ENCODE results near the gene SDHB. TPM values are rescaled to one million over a fixed set of nuclear protein-coding genes. Genes with fewer than 3 reads are reported as not detected.
A peak's percentile ranks its signal among the peaks of the same experiment; 100 is the strongest.

SDHB gene
- total RNA-seq, 6 donors from 2014 or later = 37.7 to 98.7 (median 74.8) TPM

DNA sequence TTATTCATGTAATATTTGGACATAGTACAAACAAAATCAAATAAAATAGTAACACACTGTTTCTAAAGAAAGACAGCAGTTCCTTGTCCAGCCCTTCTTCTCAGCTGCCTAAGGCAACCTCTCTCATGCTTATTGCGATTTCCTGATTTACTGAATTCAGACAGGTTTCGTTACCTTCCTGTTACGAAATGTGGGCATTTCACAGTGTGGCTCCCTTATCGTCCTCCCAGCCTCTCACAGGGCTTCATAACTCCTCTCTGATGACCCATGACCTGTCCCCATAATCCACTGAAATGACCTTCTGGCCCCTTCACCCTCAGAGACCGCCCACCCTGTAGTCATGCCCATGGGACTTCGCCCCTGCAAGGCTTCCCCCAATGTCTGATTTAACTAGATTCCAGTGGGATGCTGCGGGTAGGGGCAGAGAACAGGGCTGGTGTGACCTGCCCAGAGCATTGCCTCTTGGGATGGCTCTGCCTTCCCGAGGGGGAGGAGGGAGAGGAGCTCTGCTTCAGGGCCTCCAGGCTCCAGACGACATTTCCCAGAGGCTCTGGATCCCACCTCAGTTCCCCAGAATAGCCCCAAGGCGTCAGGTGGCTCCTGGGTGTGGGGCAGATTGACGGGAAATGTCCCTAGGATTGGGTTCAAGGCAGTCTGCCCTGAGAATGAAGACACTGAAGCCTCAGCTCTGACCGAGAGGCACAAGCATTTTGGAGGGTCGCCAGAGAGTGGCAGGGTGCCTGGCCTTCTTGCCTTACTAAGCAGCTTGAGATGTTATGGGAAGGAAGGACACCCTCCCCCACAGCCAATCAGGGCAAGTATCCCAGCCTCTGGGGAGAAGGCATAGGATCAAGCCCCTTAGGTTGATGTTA is 44.9 kb upstream of the SDHB start:
- peaks cover 0 to 6% (median 3%) of the 10 kb centered on the region in 4 donors for H3K4me1 ChIP-seq
- H3K4me3 ChIP-seq = no peak overlapping the region
- no peak for DNase-seq
- TF ChIP-seq POLR2A (IDR thresholded peaks at IDR 0.05) (no peak), POLR2AphosphoS5 (IDR thresholded peaks at IDR 0.05) (no peak), EP300 (IDR thresholded peaks at IDR 0.05) (no peak)
- TF ChIP-seq, protein P1, sequence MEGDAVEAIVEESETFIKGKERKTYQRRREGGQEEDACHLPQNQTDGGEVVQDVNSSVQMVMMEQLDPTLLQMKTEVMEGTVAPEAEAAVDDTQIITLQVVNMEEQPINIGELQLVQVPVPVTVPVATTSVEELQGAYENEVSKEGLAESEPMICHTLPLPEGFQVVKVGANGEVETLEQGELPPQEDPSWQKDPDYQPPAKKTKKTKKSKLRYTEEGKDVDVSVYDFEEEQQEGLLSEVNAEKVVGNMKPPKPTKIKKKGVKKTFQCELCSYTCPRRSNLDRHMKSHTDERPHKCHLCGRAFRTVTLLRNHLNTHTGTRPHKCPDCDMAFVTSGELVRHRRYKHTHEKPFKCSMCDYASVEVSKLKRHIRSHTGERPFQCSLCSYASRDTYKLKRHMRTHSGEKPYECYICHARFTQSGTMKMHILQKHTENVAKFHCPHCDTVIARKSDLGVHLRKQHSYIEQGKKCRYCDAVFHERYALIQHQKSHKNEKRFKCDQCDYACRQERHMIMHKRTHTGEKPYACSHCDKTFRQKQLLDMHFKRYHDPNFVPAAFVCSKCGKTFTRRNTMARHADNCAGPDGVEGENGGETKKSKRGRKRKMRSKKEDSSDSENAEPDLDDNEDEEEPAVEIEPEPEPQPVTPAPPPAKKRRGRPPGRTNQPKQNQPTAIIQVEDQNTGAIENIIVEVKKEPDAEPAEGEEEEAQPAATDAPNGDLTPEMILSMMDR (IDR thresholded peaks at IDR 0.05) = no peak
- ATAC-seq (ENCODE audit: low FRiP score in 2 of 2) = peak in 1 of 2 donors; percentile 21
- no peaks in the 10 kb centered on the region for H3K36me3 ChIP-seq
- 54 to 60% methylated on average over 6 to 13 of the region's 13 CpGs for WGBS, 2 donors
- no peaks in the 10 kb centered on the region for H3K9me3 ChIP-seq
- H3K27me3 ChIP-seq = no peaks in the 10 kb centered on the region
- H3K27ac ChIP-seq = peak overlapping the region; percentile 18 to 83 (median 78)

DNA sequence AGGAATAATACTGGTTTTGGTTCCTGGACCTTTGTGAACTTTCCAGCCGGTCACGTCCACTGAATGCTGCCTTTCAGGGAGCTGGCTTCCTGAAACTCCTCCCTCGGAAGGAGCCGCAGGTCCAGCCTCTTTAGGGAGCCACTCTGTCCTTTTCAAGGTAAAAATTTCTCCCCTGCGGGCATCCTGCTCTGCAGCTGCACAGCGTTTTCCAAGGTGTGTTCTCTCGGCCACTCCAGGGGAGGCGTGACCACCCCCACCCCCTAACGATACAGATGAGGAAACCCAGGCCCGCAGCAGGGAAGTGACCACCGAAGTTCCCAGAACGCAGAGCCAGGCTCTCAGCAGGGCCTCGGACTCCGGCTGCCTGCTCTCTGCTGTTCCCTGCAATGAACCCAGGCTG is 44.0 kb upstream of the SDHB start:
- peak in 1 of 2 donors; percentile 42 for DNase-seq
- Histone ChIP-seq H3K9me3 (no peaks in the 10 kb centered on the region), H3K4me3 (no peak overlapping the region), H3K4me1 (peaks cover 0 to 6% (median 3%) of the 10 kb centered on the region in 4 donors), H3K27me3 (no peaks in the 10 kb centered on the region), H3K27ac (peak overlapping the region in 3 of 4 donors; percentile 51 to 83 (median 57)), H3K36me3 (no peaks in the 10 kb centered on the region)
- WGBS, 2 donors = 31% methylated on average over 5 to 13 of the region's 14 CpGs
- ATAC-seq (ENCODE audit: low FRiP score in 2 of 2) = peak in 1 of 2 donors; percentile 26
- TF ChIP-seq POLR2A (IDR thresholded peaks at IDR 0.05) (no peak), EP300 (IDR thresholded peaks at IDR 0.05) (no peak), POLR2AphosphoS5 (IDR thresholded peaks at IDR 0.05) (no peak)
- TF ChIP-seq, protein P1 (IDR thresholded peaks at IDR 0.05) = no peak

DNA sequence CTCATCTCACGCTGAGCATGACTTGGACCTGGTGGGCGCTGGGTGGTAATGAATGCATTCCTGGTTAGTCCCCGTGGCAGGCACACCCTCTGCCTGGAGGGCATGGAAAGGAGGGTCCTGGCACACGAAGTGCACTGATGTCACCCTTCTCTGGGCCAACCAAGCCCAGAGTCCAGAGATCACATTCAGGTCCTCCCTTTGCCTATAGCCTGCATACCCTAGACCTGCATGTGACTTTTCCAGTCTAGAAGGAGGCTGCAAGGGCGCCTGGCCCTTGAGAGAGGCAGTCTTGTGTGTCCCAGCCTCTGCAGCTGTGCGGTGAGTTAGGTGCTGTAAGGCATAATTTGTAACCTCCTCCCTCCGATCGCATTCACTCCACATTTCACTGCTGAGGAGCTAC is 43.3 kb upstream of the SDHB start:
- no peak for TF ChIP-seq POLR2A (IDR thresholded peaks at IDR 0.05)
- no peak for TF ChIP-seq POLR2AphosphoS5 (IDR thresholded peaks at IDR 0.05)
- no peak for TF ChIP-seq EP300 (IDR thresholded peaks at IDR 0.05)
- DNase-seq = no peak
- Histone ChIP-seq H3K9me3 (no peaks in the 10 kb centered on the region), H3K4me3 (no peak overlapping the region), H3K36me3 (no peaks in the 10 kb centered on the region), H3K27ac (peak overlapping the region in 3 of 4 donors; percentile 32 to 83 (median 51)), H3K27me3 (no peaks in the 10 kb centered on the region), H3K4me1 (peaks cover 0 to 6% (median 3%) of the 10 kb centered on the region in 4 donors)
- ATAC-seq (ENCODE audit: low FRiP score in 2 of 2) = no peak
- WGBS, 2 donors = 73 to 82% methylated on average over 2 to 8 of the region's 8 CpGs

DNA sequence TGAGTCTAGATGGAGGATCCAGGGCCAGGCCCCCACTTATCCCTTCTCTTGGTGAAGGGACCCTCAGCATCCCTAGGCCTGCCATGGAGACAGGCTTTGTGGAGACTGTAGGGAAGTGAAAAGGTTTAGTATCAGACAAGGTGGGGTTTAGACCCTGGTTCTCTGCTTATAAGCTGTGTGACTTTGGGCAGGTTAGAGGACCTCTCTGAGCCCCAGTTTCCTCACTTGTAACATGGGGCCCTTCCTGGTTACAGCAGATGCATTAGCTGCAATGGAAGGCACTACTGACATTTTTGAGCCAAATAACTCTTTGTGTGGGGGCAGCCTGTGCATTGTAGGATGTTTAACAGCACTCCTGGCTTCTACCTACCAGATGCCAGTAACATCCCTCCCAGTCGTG is 42.8 kb upstream of the SDHB start:
- H3K27ac ChIP-seq = peak overlapping the region in 2 of 4 donors; percentile 32 to 51
- no peak for TF ChIP-seq POLR2AphosphoS5 (IDR thresholded peaks at IDR 0.05)
- TF ChIP-seq POLR2A (IDR thresholded peaks at IDR 0.05) = no peak
- TF ChIP-seq, protein P1 (IDR thresholded peaks at IDR 0.05) = no peak
- no peak for TF ChIP-seq EP300 (IDR thresholded peaks at IDR 0.05)
- no peak for DNase-seq
- WGBS, 2 donors = 0% methylated on average over 1 of the region's 1 CpG
- H3K9me3 ChIP-seq = no peaks in the 10 kb centered on the region
- no peaks in the 10 kb centered on the region for H3K27me3 ChIP-seq
- ATAC-seq (ENCODE audit: low FRiP score in 2 of 2) = no peak
- peaks cover 0 to 6% (median 3%) of the 10 kb centered on the region in 4 donors for H3K4me1 ChIP-seq
- H3K4me3 ChIP-seq = no peak overlapping the region
- no peaks in the 10 kb centered on the region for H3K36me3 ChIP-seq

DNA sequence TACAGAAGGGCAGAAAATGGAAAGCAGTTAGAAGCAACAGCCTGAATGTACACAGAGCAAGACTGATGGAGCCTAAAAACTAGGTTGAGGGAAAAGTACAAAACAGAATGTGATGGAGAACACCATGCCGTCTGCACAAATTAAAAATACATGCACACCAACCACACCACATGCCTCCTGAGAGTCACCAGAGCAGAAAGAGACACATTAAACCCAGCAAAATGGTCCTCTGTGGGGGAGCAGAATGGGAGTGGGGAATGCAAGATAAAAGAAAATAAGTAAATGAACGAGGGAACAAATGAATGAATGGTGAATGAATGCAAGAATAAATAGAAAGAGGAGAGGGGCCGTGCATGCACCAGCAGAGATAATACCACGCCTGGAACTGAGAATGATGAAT is 41.3 kb upstream of the SDHB start:
- no peak overlapping the region for H3K4me3 ChIP-seq
- ATAC-seq (ENCODE audit: low FRiP score in 2 of 2) (no peak), DNase-seq (no peak)
- H3K27ac ChIP-seq = no peak overlapping the region
- WGBS, 2 donors = 33 to 46% methylated on average over 4 of the region's 4 CpGs
- TF ChIP-seq POLR2A (IDR thresholded peaks at IDR 0.05) = no peak
- no peaks in the 10 kb centered on the region for H3K27me3 ChIP-seq
- no peaks in the 10 kb centered on the region for H3K36me3 ChIP-seq
- H3K4me1 ChIP-seq = peaks cover 0 to 6% (median 3%) of the 10 kb centered on the region in 4 donors
- H3K9me3 ChIP-seq = no peaks in the 10 kb centered on the region

Data from upper lobe of left lung (tissue), 6 donors.